Naive B cell (primary cell): ENCODE measurements around the gene ETS2. TPM values are rescaled to one million over a fixed set of nuclear protein-coding genes. Genes with fewer than 3 reads are reported as not detected.
"Not testable (repeated sequence)": the region's sequence is repeated elsewhere in the genome, so short reads cannot be mapped to it uniquely, and the experiment has no call there.

Source experiments
- ATAC-seq, 2 donors: fragments of 150-1000 bp; cut with Tn5 transposase; 2 replicates each; pipeline ENCODE4 v1.10.0; 2021; ENCODE audit warnings: low read depth in 2 of 2, mild to moderate bottlenecking in 2 of 2, moderate library complexity in 2 of 2
- DNase-seq: peaks from one replicate; pipeline ENCODE4 v3.0.0; 2022
- H3K27ac Mint-ChIP-seq, 6 donors: one replicate each; pipeline ENCODE4 v1.8.0; 2020 to 2022; ENCODE audit warnings: mild to moderate bottlenecking in 6 of 6, mixed read lengths in 6 of 6, moderate library complexity in 5 of 6, inconsistent platforms in 2 of 6
- H3K27me3 Mint-ChIP-seq, 3 donors: one replicate each; pipeline ENCODE4 v1.8.0; 2021 to 2022; ENCODE audit warnings: mixed read lengths in 3 of 3, mild to moderate bottlenecking in 1 of 3
- H3K36me3 Mint-ChIP-seq, 2 donors: one replicate each; pipeline ENCODE4 v1.8.0; 2020 to 2022; ENCODE audit warnings: mixed read lengths in 2 of 2, inconsistent platforms in 1 of 2, mild to moderate bottlenecking in 1 of 2
- H3K4me1 Mint-ChIP-seq, 3 donors: one replicate each; pipeline ENCODE4 v1.8.0; 2020 to 2022; ENCODE audit warnings: mixed read lengths in 3 of 3, inconsistent platforms in 1 of 3, mild to moderate bottlenecking in 1 of 3, moderate library complexity in 1 of 3
- H3K4me3 Mint-ChIP-seq, 8 donors: one replicate each; pipeline ENCODE4 v1.8.0; 2020 to 2022; ENCODE audit warnings: mild to moderate bottlenecking in 8 of 8, mixed read lengths in 8 of 8, moderate library complexity in 8 of 8, inconsistent platforms in 2 of 8
- H3K9me3 Mint-ChIP-seq, 7 donors: one replicate each; pipeline ENCODE4 v1.8.0; 2020 to 2022; ENCODE audit warnings: mixed read lengths in 7 of 7, mild to moderate bottlenecking in 5 of 7, inconsistent platforms in 2 of 7, moderate library complexity in 1 of 7
- polyA plus RNA-seq, 6 donors: library from polyadenylated mRNA; unstranded; fragments of 300-500 nt; fragmentation: Illumina TruSeq; gene quantifications; one replicate each; pipeline ENCODE4 v1.2.3, GENCODE V29; 2021; ENCODE audit warnings: low read depth in 6 of 6

ETS2 gene
- polyA plus RNA-seq, 6 donors from 2014 or later: 1.4 to 2.7 (median 1.6) TPM

DNA sequence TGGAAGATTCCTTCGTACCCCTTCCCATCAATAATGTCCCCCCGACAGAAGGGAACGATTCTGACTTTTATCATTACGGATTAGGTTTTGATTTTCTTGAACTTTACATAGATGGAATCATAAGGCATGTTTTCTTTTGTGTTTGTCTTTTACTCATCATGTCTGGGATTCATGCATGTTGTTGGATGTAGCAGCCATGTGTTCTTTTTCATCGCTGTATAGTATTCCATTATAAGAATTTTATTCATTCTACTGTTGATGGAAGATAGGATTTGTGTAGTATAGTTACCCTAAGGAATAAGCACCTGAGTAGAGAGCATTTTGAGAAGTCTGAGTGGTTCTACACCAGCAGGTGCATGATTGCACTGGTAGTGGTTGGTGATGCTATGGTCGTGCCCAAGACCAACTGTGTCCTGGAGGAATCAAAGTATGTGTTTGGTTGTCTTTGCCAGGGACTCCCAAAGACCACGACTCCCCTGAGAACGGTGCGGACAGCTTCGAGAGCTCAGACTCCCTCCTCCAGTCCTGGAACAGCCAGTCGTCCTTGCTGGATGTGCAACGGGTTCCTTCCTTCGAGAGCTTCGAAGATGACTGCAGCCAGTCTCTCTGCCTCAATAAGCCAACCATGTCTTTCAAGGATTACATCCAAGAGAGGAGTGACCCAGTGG lies 13.5 kb downstream of the ETS2 start:
- ATAC-seq (no peak), DNase-seq (no peak)
- Mint-ChIP-seq H3K9me3 (peaks cover 0 to 3% (median 0%) of the 10 kb centered on the region in 7 donors), H3K27ac (peak overlapping the region in 1 of 6 donors; percentile 68), H3K4me3 (no peak overlapping the region), H3K27me3 (no peaks in the 10 kb centered on the region), H3K36me3 (peaks cover 16 to 44% of the 10 kb centered on the region in 2 donors), H3K4me1 (no peaks in the 10 kb centered on the region)

- H3K27me3 Mint-ChIP-seq: no peaks in the 10 kb centered on the region
- H3K36me3 Mint-ChIP-seq: peaks cover 10 to 45% of the 10 kb centered on the region in 2 donors
- no peak for DNase-seq
- H3K4me1 Mint-ChIP-seq: no peaks in the 10 kb centered on the region
- no peak overlapping the region for H3K27ac Mint-ChIP-seq
- no peak overlapping the region for H3K4me3 Mint-ChIP-seq
- no peak for ATAC-seq
- peaks cover 0 to 3% (median 0%) of the 10 kb centered on the region in 7 donors for H3K9me3 Mint-ChIP-seq
Observed at GRCh38 chr21:38819719-38820159, 14.0 kb downstream of the ETS2 start.

- no peaks in the 10 kb centered on the region for H3K4me1 Mint-ChIP-seq
- H3K4me3 Mint-ChIP-seq: no peak overlapping the region
- peaks cover 1 to 45% of the 10 kb centered on the region in 2 donors for H3K36me3 Mint-ChIP-seq
- H3K27me3 Mint-ChIP-seq: no peaks in the 10 kb centered on the region
- H3K9me3 Mint-ChIP-seq: peaks cover 0 to 3% (median 0%) of the 10 kb centered on the region in 7 donors
- DNase-seq (no peak), ATAC-seq (no peak)
- no peak overlapping the region for H3K27ac Mint-ChIP-seq
Observed at GRCh38 chr21:38820471-38821239, 14.9 kb downstream of the ETS2 start.

- Mint-ChIP-seq H3K4me1 (no peaks in the 10 kb centered on the region), H3K36me3 (peaks cover 0 to 44% of the 10 kb centered on the region in 2 donors), H3K9me3 (peaks cover 0 to 3% (median 0%) of the 10 kb centered on the region in 7 donors), H3K27ac (no peak overlapping the region), H3K4me3 (no peak overlapping the region), H3K27me3 (no peaks in the 10 kb centered on the region)
- ATAC-seq (no peak), DNase-seq (no peak)
Observed at GRCh38 chr21:38821248-38821647, 15.5 kb downstream of the ETS2 start.

DNA sequence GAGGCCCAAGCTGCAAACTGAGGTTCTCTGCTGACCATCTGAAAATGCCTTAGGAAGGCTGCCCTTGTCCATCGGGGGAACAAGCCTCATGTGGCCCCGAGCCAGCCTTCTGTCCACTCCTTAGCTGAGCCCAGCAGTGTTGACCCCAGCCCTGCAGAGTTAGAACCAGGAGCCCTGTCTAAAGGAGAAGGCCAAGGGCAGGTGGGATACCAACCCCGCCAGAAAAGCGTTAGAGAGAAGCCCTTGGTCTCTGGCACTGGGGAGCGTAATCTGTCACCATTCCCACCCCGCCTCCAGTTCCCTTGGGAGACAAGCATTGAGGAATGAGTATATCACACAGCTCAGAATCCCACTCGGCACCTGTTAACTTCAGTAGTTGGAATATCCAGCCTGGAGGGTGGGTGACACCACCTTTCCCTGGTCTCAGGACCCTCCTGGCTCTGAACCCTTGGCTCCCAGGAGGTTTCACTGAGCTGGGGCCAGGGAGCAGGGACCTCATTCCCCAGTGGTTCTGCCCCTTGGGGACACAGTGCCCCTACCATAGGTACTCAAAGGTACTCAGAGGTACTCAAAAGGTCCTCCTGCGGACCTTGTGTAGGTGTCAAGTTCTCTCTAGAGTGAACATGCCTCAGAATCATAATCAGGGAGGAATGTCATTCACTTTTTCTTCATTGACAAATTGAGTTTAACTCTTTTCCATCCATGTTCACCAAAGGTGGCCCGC lies 16.4 kb downstream of the ETS2 start:
- Mint-ChIP-seq H3K4me3 (no peak overlapping the region), H3K9me3 (peaks cover 0 to 7% (median 2%) of the 10 kb centered on the region in 7 donors), H3K36me3 (peaks cover 0 to 36% of the 10 kb centered on the region in 2 donors), H3K27me3 (no peaks in the 10 kb centered on the region), H3K4me1 (no peaks in the 10 kb centered on the region), H3K27ac (no peak overlapping the region)
- no peak for ATAC-seq
- no peak for DNase-seq

DNA sequence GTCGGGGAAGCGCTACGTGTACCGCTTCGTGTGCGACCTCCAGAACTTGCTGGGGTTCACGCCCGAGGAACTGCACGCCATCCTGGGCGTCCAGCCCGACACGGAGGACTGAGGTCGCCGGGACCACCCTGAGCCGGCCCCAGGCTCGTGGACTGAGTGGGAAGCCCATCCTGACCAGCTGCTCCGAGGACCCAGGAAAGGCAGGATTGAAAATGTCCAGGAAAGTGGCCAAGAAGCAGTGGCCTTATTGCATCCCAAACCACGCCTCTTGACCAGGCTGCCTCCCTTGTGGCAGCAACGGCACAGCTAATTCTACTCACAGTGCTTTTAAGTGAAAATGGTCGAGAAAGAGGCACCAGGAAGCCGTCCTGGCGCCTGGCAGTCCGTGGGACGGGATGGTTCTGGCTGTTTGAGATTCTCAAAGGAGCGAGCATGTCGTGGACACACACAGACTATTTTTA lies 17.1 kb downstream of the ETS2 start:
- no peak overlapping the region for H3K4me3 Mint-ChIP-seq
- no peak for DNase-seq
- H3K36me3 Mint-ChIP-seq: peaks cover 0 to 34% of the 10 kb centered on the region in 2 donors
- no peak overlapping the region for H3K27ac Mint-ChIP-seq
- ATAC-seq: no peak
- no peaks in the 10 kb centered on the region for H3K27me3 Mint-ChIP-seq
- no peaks in the 10 kb centered on the region for H3K4me1 Mint-ChIP-seq
- H3K9me3 Mint-ChIP-seq: peaks cover 0 to 10% (median 5%) of the 10 kb centered on the region in 7 donors

DNA sequence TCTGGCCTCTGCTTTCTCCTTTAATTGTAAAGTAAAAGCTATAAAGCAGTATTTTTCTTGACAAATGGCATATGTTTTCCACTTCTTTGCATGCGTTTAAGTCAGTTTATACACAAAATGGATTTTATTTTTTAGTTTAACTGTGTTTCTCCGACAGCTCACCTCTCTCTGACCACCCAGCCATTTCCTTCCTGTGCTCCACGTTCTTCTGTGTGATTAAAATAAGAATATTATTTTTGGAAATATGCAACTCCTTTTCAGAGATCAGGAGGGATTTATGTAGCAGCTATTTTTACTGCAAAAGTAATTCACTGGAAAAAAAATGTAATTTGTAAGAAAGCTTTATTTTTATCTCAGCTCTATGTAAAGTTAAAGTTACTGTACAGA lies 18.0 kb downstream of the ETS2 start:
- Mint-ChIP-seq H3K4me3 (no peak overlapping the region), H3K27ac (no peak overlapping the region), H3K36me3 (peaks cover 0 to 29% of the 10 kb centered on the region in 2 donors)

GRCh38 chr21:38824124-38824822 lies 18.5 kb downstream of the ETS2 start:
- H3K27ac Mint-ChIP-seq: no peak overlapping the region
- no peak for DNase-seq
- H3K4me1 Mint-ChIP-seq: no peaks in the 10 kb centered on the region
- H3K36me3 Mint-ChIP-seq: peaks cover 0 to 24% of the 10 kb centered on the region in 2 donors
- no peak for ATAC-seq
- peaks cover 0 to 6% (median 5%) of the 10 kb centered on the region in 7 donors for H3K9me3 Mint-ChIP-seq
- no peak overlapping the region for H3K4me3 Mint-ChIP-seq
- H3K27me3 Mint-ChIP-seq: no peaks in the 10 kb centered on the region

More for the DNA sequence above, 18.0 kb downstream of the ETS2 start:
- no peak for DNase-seq
- no peak for ATAC-seq
- no peaks in the 10 kb centered on the region for H3K27me3 Mint-ChIP-seq
- peaks cover 0 to 10% (median 5%) of the 10 kb centered on the region in 7 donors for H3K9me3 Mint-ChIP-seq
- H3K4me1 Mint-ChIP-seq: no peaks in the 10 kb centered on the region

GRCh38 chr21:38825269-38825668 lies 19.5 kb downstream of the ETS2 start:
- Mint-ChIP-seq H3K4me3 (no peak overlapping the region), H3K9me3 (peaks cover 0 to 6% (median 5%) of the 10 kb centered on the region in 7 donors), H3K4me1 (no peaks in the 10 kb centered on the region), H3K36me3 (peaks cover 0 to 21% of the 10 kb centered on the region in 2 donors), H3K27ac (no peak overlapping the region), H3K27me3 (no peaks in the 10 kb centered on the region)
- DNase-seq (no peak), ATAC-seq (no peak)

- Mint-ChIP-seq H3K9me3 (peaks cover 0 to 6% (median 5%) of the 10 kb centered on the region in 7 donors), H3K27ac (no peak overlapping the region), H3K36me3 (peaks cover 0 to 15% of the 10 kb centered on the region in 2 donors), H3K4me1 (peaks cover 4 to 5% (median 4%) of the 10 kb centered on the region in 3 donors), H3K27me3 (no peaks in the 10 kb centered on the region), H3K4me3 (no peak overlapping the region)
- DNase-seq: no peak
- ATAC-seq: no peak
Observed at GRCh38 chr21:38825921-38826320, 20.2 kb downstream of the ETS2 start.

- H3K36me3 Mint-ChIP-seq, DNase-seq, ATAC-seq, H3K27me3 Mint-ChIP-seq, H3K27ac Mint-ChIP-seq, H3K4me3 Mint-ChIP-seq, H3K9me3 Mint-ChIP-seq: not testable (repeated sequence)
- peaks cover 15 to 17% (median 17%) of the 10 kb centered on the region in 3 donors for H3K4me1 Mint-ChIP-seq
Observed at GRCh38 chr21:38828111-38828510, 22.4 kb downstream of the ETS2 start.

DNA sequence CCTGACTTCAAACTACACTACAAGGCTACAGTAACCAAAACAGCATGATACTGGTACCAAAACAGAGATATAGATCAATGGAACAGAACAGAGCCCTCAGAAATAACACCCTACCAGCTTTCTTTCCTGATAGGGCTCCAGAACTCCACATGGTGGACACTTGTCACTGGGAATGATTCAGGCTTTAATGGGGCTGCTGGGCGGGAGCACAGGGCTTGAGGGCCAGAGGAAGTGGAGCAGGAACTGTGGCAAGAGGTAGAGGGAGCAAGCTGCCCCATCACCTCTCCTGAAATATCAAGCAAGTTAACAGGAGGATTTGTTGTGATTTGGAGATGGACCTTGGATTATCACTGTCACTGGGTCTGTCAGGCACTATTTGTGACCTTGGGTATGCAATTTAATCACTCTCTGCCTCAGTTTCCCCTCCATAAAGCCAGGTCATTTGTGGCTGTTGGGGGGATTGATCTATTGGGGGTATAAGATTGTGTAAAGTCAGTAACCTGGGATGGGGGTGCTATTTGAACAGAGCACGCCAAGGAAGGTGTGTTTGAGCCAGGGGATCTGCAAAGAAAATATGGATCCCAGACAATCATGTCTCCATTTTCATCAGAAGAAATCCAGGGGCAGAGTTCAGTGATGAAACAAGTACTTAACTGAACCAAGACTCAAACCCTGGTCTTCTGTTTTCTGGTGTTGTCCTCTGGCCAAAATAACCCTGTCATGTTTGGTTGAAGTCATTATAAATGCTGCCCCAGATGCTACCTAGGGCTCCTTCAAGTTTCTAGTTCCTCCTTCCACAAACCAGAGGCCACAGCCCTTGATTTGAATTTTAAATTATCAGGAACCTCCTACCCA lies 25.2 kb downstream of the ETS2 start:
- H3K4me1 Mint-ChIP-seq: peaks cover 17 to 18% (median 17%) of the 10 kb centered on the region in 3 donors
- no peaks in the 10 kb centered on the region for H3K36me3 Mint-ChIP-seq
- H3K27me3 Mint-ChIP-seq: peaks cover 14 to 29% (median 15%) of the 10 kb centered on the region in 3 donors
- ATAC-seq (peak; percentile 90 to 91), DNase-seq (no peak)
- peak overlapping the region in 4 of 6 donors; percentile 13 to 90 (median 63) for H3K27ac Mint-ChIP-seq
- H3K9me3 Mint-ChIP-seq: peaks cover 0 to 6% (median 5%) of the 10 kb centered on the region in 7 donors
- peak overlapping the region in 7 of 8 donors; percentile 42 to 78 (median 57) for H3K4me3 Mint-ChIP-seq
